Stimulated activated naive CD8-positive, alpha-beta T cell treated with anti-CD3 and anti-CD28 coated beads, Interleukin-15, amount 100 ng/mL, for 72 hours (primary cell): ENCODE measurements around the gene ALDOA.
A peak's percentile ranks its signal among the peaks of the same experiment; 100 is the strongest.

ENCODE experiments used
- ATAC-seq: fragments of 150-1000 bp; cut with Tn5 transposase; 2 replicates; pipeline ENCODE4 v1.10.0; 2021; ENCODE audit warnings: mild to moderate bottlenecking, moderate library complexity
- DNase-seq, 2 donors: peaks; one replicate each; pipeline ENCODE4 v3.0.0; 2021 to 2022
- H3K27ac Mint-ChIP-seq, 2 donors: one replicate each; pipeline ENCODE4 v1.8.0; 2022; ENCODE audit warnings: mild to moderate bottlenecking in 2 of 2, mixed read lengths in 2 of 2, moderate library complexity in 2 of 2
- H3K27me3 Mint-ChIP-seq: one replicate; pipeline ENCODE4 v1.8.0; 2022; ENCODE audit warnings: mixed read lengths
- H3K4me1 Mint-ChIP-seq: one replicate; pipeline ENCODE4 v1.8.0; 2022; ENCODE audit warnings: mild to moderate bottlenecking, mixed read lengths
- H3K4me3 Mint-ChIP-seq, 2 donors: one replicate each; pipeline ENCODE4 v1.8.0; 2022; ENCODE audit warnings: mild to moderate bottlenecking in 2 of 2, mixed read lengths in 2 of 2, moderate library complexity in 1 of 2
- H3K9me3 Mint-ChIP-seq, 2 donors: one replicate each; pipeline ENCODE4 v1.8.0; 2022; ENCODE audit warnings: mixed read lengths in 2 of 2

Gene ALDOA

DNA sequence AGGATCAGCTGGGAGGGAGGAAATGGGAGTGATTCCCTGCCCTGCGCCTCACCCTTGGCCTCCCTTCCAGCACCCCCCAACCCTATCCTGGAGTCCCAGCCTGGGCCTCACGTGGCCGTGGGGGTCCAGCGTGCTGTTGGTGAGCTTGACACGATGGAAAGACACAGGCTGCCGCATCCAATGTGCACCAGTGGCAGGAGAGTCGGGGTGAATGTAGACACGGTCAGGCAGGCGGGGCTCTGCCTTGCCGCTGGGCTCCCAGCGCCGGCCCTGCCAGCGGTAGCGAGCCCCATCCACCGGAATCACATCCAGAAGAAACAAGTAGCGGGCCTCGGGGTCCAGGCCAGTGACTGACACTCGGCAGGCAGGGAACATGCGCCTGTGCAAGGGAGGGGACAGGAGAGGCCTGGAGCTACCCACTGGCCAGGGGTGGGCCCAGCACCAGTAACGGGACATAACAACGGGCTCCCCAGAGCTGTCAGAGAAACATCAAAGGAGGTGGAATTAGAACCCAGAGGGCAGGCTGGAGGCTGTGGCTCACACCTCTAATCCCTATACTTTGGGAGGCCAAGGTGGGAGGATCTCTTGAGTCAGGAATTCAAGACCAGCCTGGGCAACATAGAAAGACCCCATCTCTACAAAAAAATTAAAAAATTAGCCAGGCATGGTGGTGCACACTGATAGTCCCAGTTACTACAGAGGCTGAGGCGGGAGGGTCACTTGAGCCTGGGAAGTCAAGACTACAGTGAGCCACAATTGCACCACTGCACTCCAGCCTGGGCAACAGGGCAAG lies 23.5 kb downstream of the ALDOA start:
- Mint-ChIP-seq H3K9me3 (no peaks in the 10 kb centered on the region), H3K27ac (no peak overlapping the region), H3K4me1 (peaks cover 59% of the 10 kb centered on the region), H3K4me3 (no peak overlapping the region), H3K27me3 (no peaks in the 10 kb centered on the region)
- no peak for DNase-seq
- ATAC-seq = no peak

GRCh38 chr16:30090610-30091331 lies 25.2 kb downstream of the ALDOA start:
- Mint-ChIP-seq H3K4me3 (peak overlapping the region; percentile 90 to 94), H3K27ac (peak overlapping the region in 1 of 2 donors; percentile 71), H3K9me3 (no peaks in the 10 kb centered on the region), H3K27me3 (no peaks in the 10 kb centered on the region), H3K4me1 (peaks cover 70% of the 10 kb centered on the region)
- ATAC-seq (no peak), DNase-seq (no peak)

GRCh38 chr16:30091474-30092372 lies 26.2 kb downstream of the ALDOA start, which contains the start of gene TBX6:
TBX6 (minus strand) TSS chr16:30091924; CDS start chr16:30091193, 731 bp downstream.
- DNase-seq = peak; percentile 96
- peaks cover 70% of the 10 kb centered on the region for H3K4me1 Mint-ChIP-seq
- peak; percentile 85 for ATAC-seq
- peak within 1 kb of the TSS; percentile 92 to 95 for H3K27ac Mint-ChIP-seq
- peaks cover 3% of the 10 kb centered on the region in 2 donors for H3K9me3 Mint-ChIP-seq
- H3K27me3 Mint-ChIP-seq = no peaks in the 10 kb centered on the region
- peak within 1 kb of the TSS; percentile 90 to 94 for H3K4me3 Mint-ChIP-seq

DNA sequence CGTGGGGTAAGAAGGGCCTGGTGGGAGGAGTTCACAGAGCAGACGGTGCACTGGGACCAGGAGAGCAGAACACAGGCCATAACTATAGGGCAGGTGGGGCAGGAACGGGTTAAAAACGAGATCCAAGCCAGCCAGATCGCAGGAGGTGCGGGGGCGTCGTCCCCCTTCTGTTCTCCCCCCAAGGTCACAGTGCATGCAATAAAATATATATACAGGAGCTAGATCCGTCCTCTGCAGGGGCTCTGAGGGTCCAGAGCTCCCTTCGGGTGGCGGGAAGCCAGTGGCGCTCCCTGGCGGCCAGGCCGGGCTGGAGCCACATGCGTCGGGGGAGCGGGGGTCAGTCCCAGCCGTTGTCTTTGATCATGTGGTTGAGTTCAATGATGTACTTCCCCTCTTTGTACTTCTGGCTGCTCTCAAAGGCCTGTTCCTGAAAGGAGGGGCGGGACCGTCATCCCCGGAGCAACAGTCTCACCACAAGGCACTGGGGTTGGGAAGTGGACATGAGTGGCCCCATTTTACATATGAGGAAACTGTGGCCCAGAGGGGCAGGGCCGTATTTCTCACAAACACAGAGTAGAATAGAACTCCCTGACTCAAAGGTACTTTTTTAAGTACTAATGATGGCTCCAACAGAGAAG lies 26.9 kb downstream of the ALDOA start:
- Mint-ChIP-seq H3K9me3 (peaks cover 10 to 11% of the 10 kb centered on the region in 2 donors), H3K27ac (peak overlapping the region; percentile 92 to 95), H3K4me3 (peak overlapping the region; percentile 90 to 94), H3K27me3 (no peaks in the 10 kb centered on the region), H3K4me1 (peaks cover 70% of the 10 kb centered on the region)
- DNase-seq (peak; percentile 77 to 89), ATAC-seq (peak; percentile 69)

- DNase-seq (no peak), ATAC-seq (no peak)
- no peaks in the 10 kb centered on the region for H3K27me3 Mint-ChIP-seq
- H3K4me1 Mint-ChIP-seq = peaks cover 60% of the 10 kb centered on the region
- H3K4me3 Mint-ChIP-seq = peak overlapping the region; percentile 94 to 97
- H3K27ac Mint-ChIP-seq = peak overlapping the region; percentile 88 to 97
- peaks cover 23 to 24% of the 10 kb centered on the region in 2 donors for H3K9me3 Mint-ChIP-seq
Observed at GRCh38 chr16:30094541-30095165, 29.1 kb downstream of the ALDOA start.

DNA sequence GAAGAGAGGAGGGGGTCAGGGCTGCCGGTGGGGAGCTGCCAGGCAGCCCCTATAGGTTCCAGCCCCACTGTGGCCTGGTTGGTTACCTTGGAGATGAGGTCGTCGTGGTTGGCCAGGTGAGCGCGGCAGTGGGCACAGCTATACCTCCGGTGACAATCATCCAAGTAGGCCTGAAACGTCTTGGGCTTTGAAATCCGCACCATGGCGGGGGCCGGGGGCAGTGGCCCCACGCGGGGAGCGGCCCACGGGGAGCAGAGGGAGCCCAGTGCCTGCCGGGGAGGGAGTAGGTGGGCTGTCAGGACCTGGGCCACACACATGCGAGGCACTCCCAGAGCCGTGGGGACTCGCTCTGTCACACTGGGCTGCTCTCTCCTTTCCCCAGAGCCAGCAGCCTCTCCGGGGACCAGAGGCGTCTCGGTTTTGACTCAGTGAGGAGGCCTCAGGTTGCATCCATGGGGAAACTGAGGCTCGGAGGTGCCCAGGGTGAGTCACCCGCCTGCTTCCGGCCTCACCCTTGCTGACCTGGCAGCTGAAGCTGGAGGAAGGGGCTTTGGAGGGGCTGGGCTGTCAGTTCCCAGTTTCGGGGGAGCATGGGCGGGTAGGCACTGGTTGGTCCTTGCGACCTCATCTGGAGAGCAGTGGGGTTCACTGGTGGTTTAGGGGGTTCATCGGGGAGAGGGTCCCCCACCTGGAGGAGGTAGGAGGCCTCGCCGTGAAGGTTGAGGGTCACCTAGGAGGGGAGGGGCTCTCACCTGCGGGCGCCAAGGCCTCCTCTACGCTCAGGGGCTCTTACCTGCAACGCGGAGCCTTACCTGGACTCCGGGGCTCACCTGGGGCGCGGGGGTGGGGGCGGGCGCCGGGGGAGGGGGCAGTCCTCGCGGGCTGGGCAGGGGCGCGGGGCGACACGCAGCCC lies 29.9 kb downstream of the ALDOA start:
- peak overlapping the region; percentile 94 to 97 for H3K4me3 Mint-ChIP-seq
- H3K27ac Mint-ChIP-seq = peak overlapping the region; percentile 88 to 97
- no peak for DNase-seq
- peaks cover 53% of the 10 kb centered on the region for H3K4me1 Mint-ChIP-seq
- ATAC-seq = no peak
- no peaks in the 10 kb centered on the region for H3K27me3 Mint-ChIP-seq
- peaks cover 23 to 24% of the 10 kb centered on the region in 2 donors for H3K9me3 Mint-ChIP-seq

GRCh38 chr16:30096105-30096861 lies 30.7 kb downstream of the ALDOA start, which contains the start of gene YPEL3:
YPEL3 (minus strand) TSS chr16:30096213; CDS start chr16:30095482, 731 bp downstream.
- Mint-ChIP-seq H3K4me3 (peak within 1 kb of the TSS; percentile 94 to 97), H3K9me3 (peaks cover 23 to 24% of the 10 kb centered on the region in 2 donors), H3K27me3 (no peaks in the 10 kb centered on the region), H3K27ac (peak within 1 kb of the TSS; percentile 94 to 97), H3K4me1 (peaks cover 44% of the 10 kb centered on the region)
- DNase-seq (peak; percentile 88 to 90), ATAC-seq (peak; percentile 65)

GRCh38 chr16:30096862-30097563 lies 31.5 kb downstream of the ALDOA start:
- H3K4me3 Mint-ChIP-seq = peak overlapping the region; percentile 78 to 83
- H3K4me1 Mint-ChIP-seq = peaks cover 37% of the 10 kb centered on the region
- DNase-seq (no peak), ATAC-seq (no peak)
- H3K9me3 Mint-ChIP-seq = peaks cover 23 to 24% of the 10 kb centered on the region in 2 donors
- H3K27me3 Mint-ChIP-seq = no peaks in the 10 kb centered on the region
- peak overlapping the region; percentile 90 to 94 for H3K27ac Mint-ChIP-seq

DNA sequence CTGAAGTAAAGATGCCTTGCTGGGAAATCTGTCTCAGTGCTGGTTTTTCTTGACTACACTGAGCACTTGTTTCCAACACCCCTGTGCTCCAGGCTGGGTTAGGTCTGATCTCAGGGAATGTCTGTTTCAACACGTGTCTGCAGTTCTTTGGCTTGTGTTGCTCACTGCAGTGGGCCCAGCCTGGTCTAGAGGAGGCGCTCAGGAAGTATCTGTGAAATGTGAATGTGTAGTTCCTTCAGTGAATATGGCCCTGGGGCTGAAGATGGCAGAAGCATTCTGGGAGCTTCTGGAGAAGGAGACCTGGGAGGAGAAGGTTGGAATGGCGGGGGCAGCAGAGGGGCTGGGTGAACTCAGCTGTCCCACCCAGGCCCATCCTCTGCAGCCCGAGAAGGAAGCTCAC lies 38.5 kb downstream of the ALDOA start:
- Mint-ChIP-seq H3K4me1 (no peaks in the 10 kb centered on the region), H3K4me3 (no peak overlapping the region), H3K27me3 (no peaks in the 10 kb centered on the region), H3K9me3 (no peaks in the 10 kb centered on the region), H3K27ac (no peak overlapping the region)
- DNase-seq = no peak
- ATAC-seq = no peak

GRCh38 chr16:30104492-30104891 lies 38.9 kb downstream of the ALDOA start:
- DNase-seq (no peak), ATAC-seq (no peak)
- H3K9me3 Mint-ChIP-seq = no peaks in the 10 kb centered on the region
- no peaks in the 10 kb centered on the region for H3K4me1 Mint-ChIP-seq
- H3K27ac Mint-ChIP-seq = peak overlapping the region in 1 of 2 donors; percentile 65
- no peaks in the 10 kb centered on the region for H3K27me3 Mint-ChIP-seq
- no peak overlapping the region for H3K4me3 Mint-ChIP-seq

- ATAC-seq = no peak
- Mint-ChIP-seq H3K4me1 (peaks cover 6% of the 10 kb centered on the region), H3K27ac (no peak overlapping the region), H3K4me3 (no peak overlapping the region), H3K9me3 (no peaks in the 10 kb centered on the region), H3K27me3 (no peaks in the 10 kb centered on the region)
- no peak for DNase-seq
Observed at GRCh38 chr16:30108059-30108850, 42.7 kb downstream of the ALDOA start.

DNA sequence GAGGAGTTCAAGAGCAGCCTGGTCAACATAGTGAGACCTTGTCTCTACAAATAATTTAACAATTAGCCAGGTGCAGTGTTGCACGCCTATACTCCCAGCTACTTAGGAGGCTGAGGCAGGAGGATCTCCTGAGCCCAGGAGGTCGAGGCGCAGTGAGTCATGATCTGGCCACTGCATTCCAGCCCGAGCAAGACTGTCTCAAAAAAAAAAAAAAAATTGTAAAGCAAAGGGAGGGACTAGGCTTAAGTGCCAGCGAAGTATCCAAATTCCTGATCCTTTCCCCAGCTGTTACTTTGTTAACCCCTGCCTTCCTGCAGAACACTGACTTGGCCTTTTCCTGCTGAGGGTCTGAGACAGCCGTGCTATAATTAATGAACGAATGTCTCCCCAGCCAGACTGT lies 45.1 kb downstream of the ALDOA start:
- Mint-ChIP-seq H3K4me3 (no peak overlapping the region), H3K9me3 (no peaks in the 10 kb centered on the region), H3K27me3 (no peaks in the 10 kb centered on the region), H3K27ac (no peak overlapping the region), H3K4me1 (peaks cover 25% of the 10 kb centered on the region)
- no peak for DNase-seq
- ATAC-seq = no peak
